Keratinocyte (primary cell): ENCODE results near the gene EID3.

ENCODE experiments used
- EZH2 ChIP-seq: IDR thresholded peaks from one replicate; pipeline ENCODE4 v1.6.1; 2012; ENCODE audit warnings: inconsistent platforms, mild to moderate bottlenecking, low read length, moderate library complexity
- TF ChIP-seq, protein P1 (sequence below), 3 experiments: IDR thresholded peaks in 1 of 3; conservative IDR thresholded peaks in 1 of 3; optimal IDR thresholded peaks in 1 of 3; 2 replicates in 2 of 3; 3 replicates in 1 of 3; pipeline versions ENCODE3 to v1.5.1; 2011; ENCODE audit warnings: low read length in 3 of 3, mild to moderate bottlenecking in 3 of 3, moderate library complexity in 2 of 3, control low read depth in 1 of 3, inconsistent platforms in 1 of 3; ENCODE audit not compliant: insufficient read depth in 2 of 3; ENCODE audit errors: extremely low read depth in 1 of 3

DNA sequence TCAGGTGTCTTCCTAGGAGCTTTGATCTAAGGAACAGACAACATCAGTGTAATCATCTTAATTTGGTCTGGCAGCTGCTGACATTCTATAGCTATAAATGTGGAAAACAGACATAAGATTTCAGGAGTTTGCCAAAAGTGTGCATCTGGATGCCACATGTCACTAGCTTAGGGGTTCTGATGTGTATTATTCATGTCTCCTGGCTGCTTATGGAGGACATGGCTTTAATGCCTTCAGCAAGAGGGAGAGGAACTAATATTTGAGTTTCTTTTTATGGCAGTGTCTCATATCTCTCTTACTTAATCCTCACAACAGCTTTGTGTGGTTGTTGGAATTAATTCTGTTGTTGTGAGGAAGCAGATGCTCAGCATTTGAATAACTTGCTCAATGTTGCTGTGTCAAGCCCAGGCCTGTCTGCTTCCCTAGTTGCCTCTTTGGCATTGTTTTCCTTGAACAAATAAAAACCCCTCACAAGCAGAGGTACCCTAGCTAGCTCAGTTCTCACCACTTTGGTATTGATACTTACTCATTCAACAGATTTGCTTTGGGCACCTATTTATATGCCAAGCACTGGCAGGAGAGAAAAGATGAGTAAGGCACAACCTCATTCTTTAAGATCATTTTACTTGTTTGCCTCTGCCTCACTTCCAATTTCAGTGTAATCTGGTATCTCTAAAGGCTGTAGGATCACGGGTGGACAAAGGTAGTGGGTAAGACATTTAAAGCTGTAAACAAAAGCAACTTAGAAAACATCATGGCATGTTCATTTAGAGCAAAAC lies 39.8 kb upstream of the EID3 start:
- TF ChIP-seq, protein P1, sequence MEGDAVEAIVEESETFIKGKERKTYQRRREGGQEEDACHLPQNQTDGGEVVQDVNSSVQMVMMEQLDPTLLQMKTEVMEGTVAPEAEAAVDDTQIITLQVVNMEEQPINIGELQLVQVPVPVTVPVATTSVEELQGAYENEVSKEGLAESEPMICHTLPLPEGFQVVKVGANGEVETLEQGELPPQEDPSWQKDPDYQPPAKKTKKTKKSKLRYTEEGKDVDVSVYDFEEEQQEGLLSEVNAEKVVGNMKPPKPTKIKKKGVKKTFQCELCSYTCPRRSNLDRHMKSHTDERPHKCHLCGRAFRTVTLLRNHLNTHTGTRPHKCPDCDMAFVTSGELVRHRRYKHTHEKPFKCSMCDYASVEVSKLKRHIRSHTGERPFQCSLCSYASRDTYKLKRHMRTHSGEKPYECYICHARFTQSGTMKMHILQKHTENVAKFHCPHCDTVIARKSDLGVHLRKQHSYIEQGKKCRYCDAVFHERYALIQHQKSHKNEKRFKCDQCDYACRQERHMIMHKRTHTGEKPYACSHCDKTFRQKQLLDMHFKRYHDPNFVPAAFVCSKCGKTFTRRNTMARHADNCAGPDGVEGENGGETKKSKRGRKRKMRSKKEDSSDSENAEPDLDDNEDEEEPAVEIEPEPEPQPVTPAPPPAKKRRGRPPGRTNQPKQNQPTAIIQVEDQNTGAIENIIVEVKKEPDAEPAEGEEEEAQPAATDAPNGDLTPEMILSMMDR (optimal IDR thresholded peaks at IDR 0.05 in 1 of 3, IDR thresholded peaks at IDR 0.05 in 1 of 3, conservative IDR thresholded peaks at IDR 0.05 in 1 of 3; ENCODE audit: extremely low read depth in 1 of 3, insufficient read depth in 2 of 3, low read length in 3 of 3), result no peak
- TF ChIP-seq EZH2, result no peak
